COR-L47 (cell line): ENCODE data around the gene SCLT1.

Experiments
- DNase-seq: peaks from one replicate; lab custom pipeline; 2025; lab: John Stamatoyannopoulos, UW

Gene SCLT1

GRCh38 chr4:128840711-128841318 lies 252.5 kb downstream of the SCLT1 start:
- no peak for DNase-seq

GRCh38 chr4:128837679-128838078 lies 255.7 kb downstream of the SCLT1 start:
- no peak for DNase-seq

DNA sequence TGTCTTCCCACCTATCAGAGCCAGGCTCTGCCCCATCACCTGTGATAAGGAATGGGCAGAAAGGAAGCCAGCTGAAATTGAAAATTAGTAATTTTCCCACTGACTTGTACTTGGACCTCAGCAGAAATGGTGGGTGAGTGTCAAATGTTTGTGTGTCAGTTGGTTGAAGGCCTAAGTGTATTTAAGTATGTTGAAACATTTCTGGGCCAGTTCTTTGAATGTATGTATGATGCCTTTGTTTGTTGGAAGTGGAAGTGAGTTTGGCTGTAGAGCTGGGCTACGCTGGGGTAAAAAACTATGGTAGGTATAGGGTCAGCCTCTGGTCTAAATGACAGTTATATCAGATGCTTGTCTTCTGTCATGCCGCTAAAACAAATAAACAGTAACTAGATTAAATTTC lies 256.1 kb downstream of the SCLT1 start:
- no peak for DNase-seq

GRCh38 chr4:128835498-128836222 lies 257.7 kb downstream of the SCLT1 start:
- DNase-seq = no peak
